CMK (cell line): ENCODE data around the gene XPNPEP3.
"Not testable (repeated sequence)": the region's sequence is repeated elsewhere in the genome, so short reads cannot be mapped to it uniquely, and the experiment has no call there.

Source experiments
- DNase-seq: peaks from one replicate; pipeline ENCODE4 v3.0.0-alpha.2; 2010; ENCODE audit warnings: low read depth

The XPNPEP3 gene

DNA sequence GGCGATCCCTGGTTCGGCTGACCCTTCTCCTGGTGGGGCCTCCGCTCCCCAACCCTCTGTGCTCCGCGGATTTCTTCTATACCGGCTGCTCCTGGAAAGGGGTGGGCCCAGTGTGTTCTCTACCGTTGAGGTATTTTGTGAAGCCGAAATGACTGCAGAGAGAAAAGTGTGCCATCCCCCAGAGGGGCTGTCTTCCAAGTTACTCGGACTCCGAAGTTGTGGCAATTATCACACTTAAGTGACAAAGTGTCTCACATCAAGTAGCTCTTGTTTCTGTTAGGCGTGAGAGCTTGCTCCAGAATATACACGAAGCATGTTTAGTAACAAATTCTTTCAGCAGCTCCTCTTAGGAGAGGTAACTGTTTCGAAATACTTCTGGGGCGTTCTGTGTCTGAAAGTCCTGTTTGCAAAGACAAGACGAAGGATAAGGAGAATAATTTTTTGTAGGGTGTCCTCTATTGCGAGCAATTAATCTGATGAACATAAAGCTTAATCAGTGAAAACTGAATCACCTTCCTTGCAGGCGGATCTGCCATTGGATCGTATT, 434 bp downstream of the XPNPEP3 start:
- no peak for DNase-seq

GRCh38 chr22:40862013-40862412, 5.1 kb downstream of the XPNPEP3 start, which contains the start of gene DNAJB7:
TSS of gene DNAJB7 (minus strand) at chr22:40862113. CDS start at chr22:40861994, 119 bp downstream.
- DNase-seq, result no peak

DNA sequence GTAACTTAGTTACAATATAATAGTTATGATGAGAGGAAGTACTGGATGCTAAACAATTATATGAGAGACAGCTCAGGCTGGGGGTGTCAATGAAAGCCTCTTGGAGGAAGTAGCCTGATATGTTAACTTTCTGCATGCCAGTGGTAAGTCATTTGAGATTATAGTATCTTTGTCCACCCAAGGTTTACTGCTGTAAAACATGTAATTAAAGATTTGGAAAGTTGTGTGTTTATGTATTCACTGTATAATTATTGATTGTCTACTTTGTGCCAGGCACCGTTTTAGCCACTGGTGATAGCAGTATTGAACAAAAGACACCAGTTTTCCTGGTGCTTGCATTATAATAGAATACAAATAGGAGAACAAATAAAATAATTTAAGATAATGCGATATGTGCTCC, 5.6 kb downstream of the XPNPEP3 start:
- DNase-seq, result no peak

GRCh38 chr22:40867109-40867508, 10.2 kb downstream of the XPNPEP3 start:
- DNase-seq, result no peak

GRCh38 chr22:40868379-40868778, 11.4 kb downstream of the XPNPEP3 start:
- DNase-seq, result not testable (repeated sequence)

DNA sequence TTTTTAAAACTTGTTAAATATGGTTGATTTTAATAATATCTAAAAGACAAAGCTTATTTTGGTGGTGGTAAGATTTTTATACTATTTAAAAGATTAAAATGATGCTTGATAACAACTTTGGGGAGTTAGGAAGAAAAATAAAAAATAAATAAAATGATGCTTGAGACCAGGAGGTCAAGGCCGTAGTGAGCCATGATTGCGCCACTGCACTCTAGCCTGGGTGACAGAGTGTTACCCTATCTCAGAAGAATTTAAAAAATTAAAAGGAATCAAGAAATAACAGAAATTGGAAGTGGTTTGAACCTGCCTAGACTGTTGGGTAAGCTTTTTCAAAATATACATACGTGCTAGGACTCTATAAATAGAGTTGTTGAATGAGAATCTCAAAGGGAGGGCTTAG, 17.1 kb downstream of the XPNPEP3 start:
- DNase-seq, result no peak

GRCh38 chr22:40875111-40875510, 18.2 kb downstream of the XPNPEP3 start:
- DNase-seq, result no peak

DNA sequence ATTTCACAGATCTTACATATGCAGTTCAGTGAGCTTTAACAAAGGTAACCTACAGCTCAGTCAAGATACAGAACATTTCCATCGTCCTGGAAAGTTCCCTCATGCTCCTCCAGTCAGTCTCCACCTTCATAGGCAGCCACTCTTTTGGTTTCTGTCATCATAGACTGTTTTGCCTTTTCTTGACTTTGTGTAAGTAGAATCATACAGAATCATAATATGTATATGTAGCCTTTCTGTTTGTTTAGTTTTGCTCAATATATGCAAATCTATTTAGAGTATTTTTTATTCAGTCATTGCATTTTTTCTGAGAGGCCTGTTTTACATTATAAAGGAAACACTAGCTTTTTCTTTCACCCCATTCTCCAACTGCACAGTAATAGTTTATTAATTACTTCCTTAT, 20.0 kb downstream of the XPNPEP3 start:
- DNase-seq, result no peak

- no peak for DNase-seq
Measured at GRCh38 chr22:40877488-40877887, 20.5 kb downstream of the XPNPEP3 start.

GRCh38 chr22:40878922-40879321, 22.0 kb downstream of the XPNPEP3 start:
- DNase-seq, result no peak

GRCh38 chr22:40889116-40889515, 32.2 kb downstream of the XPNPEP3 start:
- no peak for DNase-seq

- no peak for DNase-seq
Measured at GRCh38 chr22:40890881-40891280, 33.9 kb downstream of the XPNPEP3 start.

DNA sequence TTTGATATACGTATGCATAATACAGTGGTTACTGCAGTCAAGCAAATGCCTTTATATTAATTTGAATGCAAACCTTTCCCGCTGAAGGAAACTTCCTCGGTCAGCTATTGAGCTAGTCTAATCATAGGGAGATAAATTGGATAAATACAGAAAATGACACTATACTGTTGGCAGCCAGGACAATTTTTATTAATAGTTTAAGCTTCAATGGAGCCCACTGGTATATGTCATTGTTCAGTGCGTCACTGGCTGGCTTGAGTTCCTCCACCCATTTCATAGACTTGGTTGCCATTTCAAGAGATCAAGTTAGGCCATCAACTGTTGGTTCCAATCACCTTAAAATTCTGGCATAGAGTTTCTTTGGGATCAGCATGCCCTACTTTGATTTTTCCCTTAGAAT, 37.5 kb downstream of the XPNPEP3 start:
- no peak for DNase-seq

- no peak for DNase-seq
Measured at GRCh38 chr22:40898850-40899357, 42.0 kb downstream of the XPNPEP3 start.

GRCh38 chr22:40904101-40904500, 47.2 kb downstream of the XPNPEP3 start:
- no peak for DNase-seq

- DNase-seq, result no peak
Measured at GRCh38 chr22:40908895-40909294, 51.9 kb downstream of the XPNPEP3 start.

DNA sequence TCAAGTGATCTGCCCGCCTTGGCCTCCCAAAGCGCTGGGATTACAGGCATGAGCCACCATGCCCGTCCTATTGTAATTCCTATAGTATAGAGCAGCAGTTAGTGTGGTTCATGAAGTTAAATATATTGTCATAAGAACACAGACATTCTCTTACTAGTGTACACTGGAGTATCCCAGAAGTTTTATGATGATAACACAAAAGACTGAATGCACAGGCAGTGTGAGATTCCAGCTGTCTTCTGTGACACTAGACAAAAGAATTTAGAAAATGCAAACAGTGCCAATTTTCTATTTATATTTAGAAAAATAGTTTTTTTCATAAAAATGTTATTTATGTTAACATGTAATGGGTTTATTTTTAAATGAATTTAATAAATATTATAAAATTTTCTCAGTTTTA, 54.8 kb downstream of the XPNPEP3 start:
- no peak for DNase-seq

- not testable (repeated sequence) for DNase-seq
Measured at GRCh38 chr22:40912987-40913386, 56.0 kb downstream of the XPNPEP3 start.

GRCh38 chr22:40919446-40919845, 62.5 kb downstream of the XPNPEP3 start:
- no peak for DNase-seq

GRCh38 chr22:40920526-40920925, 63.6 kb downstream of the XPNPEP3 start:
- no peak for DNase-seq

- peak; percentile 17 for DNase-seq
Measured at GRCh38 chr22:40922484-40923303, 65.7 kb downstream of the XPNPEP3 start.

GRCh38 chr22:40928657-40929056, 71.7 kb downstream of the XPNPEP3 start:
- DNase-seq, result no peak

DNA sequence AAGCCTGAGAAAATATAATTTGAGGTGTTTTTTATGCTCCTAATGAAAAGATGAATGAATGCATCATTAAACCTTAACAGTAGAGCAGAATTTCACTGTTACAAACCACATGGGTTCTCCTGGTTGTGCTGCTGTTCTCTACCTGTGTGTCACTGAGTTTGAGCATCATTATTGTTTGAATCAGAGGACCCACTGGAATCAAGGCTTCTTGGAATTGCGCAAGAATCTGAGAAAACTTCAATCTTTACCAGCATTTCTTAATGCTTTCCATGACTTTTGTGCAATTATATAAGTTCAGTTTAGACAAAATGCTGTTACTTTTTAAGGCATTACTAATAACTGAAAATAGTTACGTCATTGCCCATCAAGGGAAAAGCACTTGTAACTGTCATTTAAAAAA, 75.4 kb downstream of the XPNPEP3 start:
- DNase-seq, result no peak

GRCh38 chr22:40939202-40939601, 82.3 kb downstream of the XPNPEP3 start:
- no peak for DNase-seq
